WTC11 (cell line): Measurements from ENCODE around the gene KCND3. TPM values are rescaled to one million over a fixed set of nuclear protein-coding genes. Genes with fewer than 3 reads are reported as not detected.

Source experiments
- ATAC-seq: fragments of 200-7000 bp; cut with Tn5 transposase; 2 replicates; pipeline ENCODE4 v1.10.0; 2021; ENCODE audit warnings: mild to moderate bottlenecking, moderate library complexity
- CTCF ChIA-PET: fragments of 300-600 bp; sonication (Branson Sonifier 250); formaldehyde crosslinking; loops from one replicate; lab custom pipeline; 2021; ENCODE audit warnings: antibody characterized with exemption; lab: Charles Lee
- POLR2A ChIA-PET: fragments of 350-600 bp; sonication (Branson Sonifier 250); formaldehyde crosslinking; loops from one replicate; lab custom pipeline; 2021; ENCODE audit warnings: antibody characterized with exemption; lab: Charles Lee
- DNase-seq: peaks from one replicate; pipeline ENCODE4 v3.0.0; 2021; ENCODE audit warnings: low spot score
- H3K27ac Mint-ChIP-seq: 2 replicates; pipeline ENCODE4 v1.8.0; 2021; ENCODE audit warnings: mixed read lengths
- H3K27me3 Mint-ChIP-seq: 2 replicates; pipeline ENCODE4 v1.8.0; 2021; ENCODE audit warnings: low read depth, mild to moderate bottlenecking, moderate library complexity, mixed read lengths
- H3K36me3 Mint-ChIP-seq: 2 replicates; pipeline ENCODE4 v1.8.0; 2021; ENCODE audit warnings: mixed read lengths
- H3K4me1 Mint-ChIP-seq: 2 replicates; pipeline ENCODE4 v1.8.0; 2022; ENCODE audit warnings: mixed read lengths
- H3K4me3 Mint-ChIP-seq: 2 replicates; pipeline ENCODE4 v1.8.0; 2021; ENCODE audit warnings: mild to moderate bottlenecking, moderate library complexity, mixed read lengths
- H3K9me3 Mint-ChIP-seq: 2 replicates; pipeline ENCODE4 v1.8.0; 2021; ENCODE audit warnings: mixed read lengths
- ATF1 ChIP-seq: sonication (generic); formaldehyde crosslinking; IDR thresholded peaks from 2 replicates; pipeline ENCODE4 v1.8.1; 2023; ENCODE audit warnings: mild to moderate bottlenecking, moderate library complexity, missing genetic modification reagents
- CREB1 ChIP-seq: sonication (generic); formaldehyde crosslinking; IDR thresholded peaks from 2 replicates; pipeline ENCODE4 v1.8.0; 2023; ENCODE audit warnings: mild to moderate bottlenecking, missing genetic modification reagents
- ELF4 ChIP-seq: sonication (generic); formaldehyde crosslinking; IDR thresholded peaks from 2 replicates; pipeline ENCODE4 v1.8.1; 2022; ENCODE audit warnings: low read depth, mild to moderate bottlenecking, moderate library complexity, missing genetic modification reagents
- EMX1 ChIP-seq: fragments of 250-450 bp; sonication (Bioruptor Pico); IDR thresholded peaks from 2 replicates; pipeline ENCODE4 v1.8.0; 2021; ENCODE audit warnings: mild to moderate bottlenecking
- ESRRA ChIP-seq: sonication (generic); formaldehyde crosslinking; IDR thresholded peaks from 2 replicates; pipeline ENCODE4 v1.8.1; 2022; ENCODE audit warnings: mild to moderate bottlenecking, missing genetic modification reagents, borderline replicate concordance
- FOXJ3 ChIP-seq: sonication (generic); formaldehyde crosslinking; IDR thresholded peaks from 2 replicates; pipeline ENCODE4 v1.9.0; 2021; ENCODE audit warnings: missing genetic modification reagents, mild to moderate bottlenecking, borderline replicate concordance
- FOXP1 ChIP-seq: sonication (generic); formaldehyde crosslinking; IDR thresholded peaks from 2 replicates; pipeline ENCODE4 v1.8.0; 2022; ENCODE audit warnings: missing genetic modification reagents, mild to moderate bottlenecking, moderate library complexity, borderline replicate concordance
- GABPB1 ChIP-seq: sonication (generic); formaldehyde crosslinking; IDR thresholded peaks from 2 replicates; pipeline ENCODE4 v1.8.1; 2023; ENCODE audit warnings: mild to moderate bottlenecking, missing genetic modification reagents
- GRHL2 ChIP-seq: fragments of 250-450 bp; sonication (Bioruptor Pico); IDR thresholded peaks from 2 replicates; pipeline ENCODE4 v1.8.0; 2022; ENCODE audit warnings: mild to moderate bottlenecking, moderate library complexity; ENCODE audit not compliant: insufficient replicate concordance, severe bottlenecking
- GTF2I ChIP-seq: fragments of 250-450 bp; sonication (Bioruptor Pico); conservative IDR thresholded peaks from 2 replicates; pipeline ENCODE4 v1.4.0; 2021; ENCODE audit warnings: mild to moderate bottlenecking
- HMGA2 ChIP-seq: fragments of 250-450 bp; sonication (Bioruptor Pico); IDR thresholded peaks from 2 replicates; pipeline ENCODE4 v1.4.0; 2021; ENCODE audit warnings: mild to moderate bottlenecking, moderate library complexity
- JUN ChIP-seq: sonication (generic); formaldehyde crosslinking; IDR thresholded peaks from 2 replicates; pipeline ENCODE4 v1.8.0; 2023; ENCODE audit warnings: mild to moderate bottlenecking, missing genetic modification reagents
- KAT7 ChIP-seq: sonication (generic); formaldehyde crosslinking; IDR thresholded peaks from 2 replicates; pipeline ENCODE4 v1.8.1; 2023; ENCODE audit warnings: missing genetic modification reagents, mild to moderate bottlenecking, borderline replicate concordance
- NR1H2 ChIP-seq: sonication (generic); formaldehyde crosslinking; IDR thresholded peaks from 2 replicates; pipeline ENCODE4 v1.9.0; 2021; ENCODE audit warnings: mild to moderate bottlenecking, moderate library complexity, missing genetic modification reagents
- NR2C2 ChIP-seq: sonication (generic); formaldehyde crosslinking; IDR thresholded peaks from 2 replicates; pipeline ENCODE4 v1.8.0; 2022; ENCODE audit warnings: mild to moderate bottlenecking, missing genetic modification reagents
- PRRX2 ChIP-seq: fragments of 250-450 bp; sonication (Bioruptor Pico); IDR thresholded peaks from 2 replicates; pipeline ENCODE4 v1.8.0; 2021; ENCODE audit warnings: mild to moderate bottlenecking
- RELA ChIP-seq: sonication (generic); formaldehyde crosslinking; IDR thresholded peaks from 2 replicates; pipeline ENCODE4 v1.8.1; 2022; ENCODE audit warnings: missing genetic modification reagents, mild to moderate bottlenecking, borderline replicate concordance
- SOX15 ChIP-seq: fragments of 250-450 bp; sonication (Bioruptor Pico); IDR thresholded peaks from 2 replicates; pipeline ENCODE4 v1.9.0; 2021; ENCODE audit warnings: mild to moderate bottlenecking
- SP1 ChIP-seq: sonication (generic); formaldehyde crosslinking; conservative IDR thresholded peaks from 2 replicates; pipeline ENCODE4 v1.8.1; 2022; ENCODE audit warnings: missing genetic modification reagents
- TEAD1 ChIP-seq: sonication (generic); formaldehyde crosslinking; IDR thresholded peaks from 2 replicates; pipeline ENCODE4 v1.8.0; 2022; ENCODE audit warnings: mild to moderate bottlenecking, missing genetic modification reagents
- ZBTB21 ChIP-seq: sonication (generic); formaldehyde crosslinking; IDR thresholded peaks from 2 replicates; pipeline ENCODE4 v1.8.1; 2023; ENCODE audit warnings: mild to moderate bottlenecking, missing genetic modification reagents, borderline replicate concordance
- ZNF121 ChIP-seq: sonication (generic); formaldehyde crosslinking; IDR thresholded peaks from 2 replicates; pipeline ENCODE4 v1.8.0; 2023; ENCODE audit warnings: missing genetic modification reagents
- ZNF138 ChIP-seq: sonication (generic); formaldehyde crosslinking; conservative IDR thresholded peaks from 2 replicates; pipeline ENCODE4 v1.8.1; 2022; ENCODE audit warnings: mild to moderate bottlenecking, moderate library complexity, missing genetic modification reagents
- ZNF232 ChIP-seq: sonication (generic); formaldehyde crosslinking; IDR thresholded peaks from 2 replicates; pipeline ENCODE4 v1.8.0; 2022; ENCODE audit warnings: mild to moderate bottlenecking, missing genetic modification reagents
- ZNF416 ChIP-seq: fragments of 250-450 bp; sonication (Bioruptor Pico); IDR thresholded peaks from 2 replicates; pipeline ENCODE4 v1.9.0; 2021; ENCODE audit warnings: mild to moderate bottlenecking, inconsistent platforms
- ZNF423 ChIP-seq: fragments of 250-450 bp; sonication (Bioruptor Pico); IDR thresholded peaks from 2 replicates; pipeline ENCODE4 v2.1.2; 2022; ENCODE audit warnings: mild to moderate bottlenecking, moderate library complexity
- total RNA-seq: library from RNA; stranded (reverse); gene quantifications from 3 replicates; pipeline ENCODE4 v1.2.3, GENCODE V29; 2021
- TF ChIP-seq, protein P1 (sequence below): sonication (generic); formaldehyde crosslinking; IDR thresholded peaks from 2 replicates; pipeline ENCODE4 v1.8.1; 2022; ENCODE audit warnings: low read depth, missing genetic modification reagents, borderline replicate concordance
- TF ChIP-seq, protein P2 (sequence below): fragments of 250-450 bp; sonication (Bioruptor Pico); IDR thresholded peaks from 2 replicates; pipeline ENCODE4 v2.1.2; 2022; ENCODE audit warnings: mild to moderate bottlenecking, moderate library complexity
- TF ChIP-seq, protein P3 (sequence below): fragments of 250-450 bp; sonication (Bioruptor Pico); IDR thresholded peaks from 2 replicates; pipeline ENCODE4 v1.9.0; 2021; ENCODE audit warnings: mild to moderate bottlenecking
- TF ChIP-seq, protein P4 (sequence below): sonication (generic); formaldehyde crosslinking; IDR thresholded peaks from 2 replicates; pipeline ENCODE4 v1.8.0; 2023; ENCODE audit warnings: missing genetic modification reagents
- TF ChIP-seq, protein P5 (sequence below): sonication (generic); formaldehyde crosslinking; IDR thresholded peaks from 2 replicates; pipeline ENCODE4 v1.8.1; 2023; ENCODE audit warnings: mild to moderate bottlenecking, missing genetic modification reagents, moderate library complexity
- TF ChIP-seq, protein P6 (sequence below): sonication (generic); formaldehyde crosslinking; IDR thresholded peaks from 2 replicates; pipeline ENCODE4 v1.8.0; 2022; ENCODE audit warnings: mild to moderate bottlenecking, missing genetic modification reagents

Gene KCND3
- total RNA-seq, 1 experiment from 2014 or later = 0.35 TPM

DNA sequence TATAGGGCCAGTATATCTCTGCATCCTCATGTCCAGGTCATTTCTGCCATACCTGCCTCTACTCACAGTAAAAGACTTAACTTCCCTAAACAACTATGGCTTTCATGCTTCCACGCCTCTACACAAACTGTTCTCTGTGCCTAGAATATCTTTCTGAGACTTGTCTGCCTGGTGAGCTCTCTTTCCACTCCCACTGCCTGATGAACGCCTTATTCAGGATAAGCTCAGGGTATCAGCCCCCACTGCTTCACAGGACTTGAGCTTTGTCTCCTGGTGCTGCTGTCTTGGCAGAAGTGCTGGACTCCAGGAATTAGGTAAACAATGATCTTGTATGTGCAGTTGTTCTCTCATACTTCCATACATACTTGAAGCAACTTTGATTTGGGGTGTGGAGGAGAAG, 238.6 kb downstream of the KCND3 start:
- H3K27ac Mint-ChIP-seq = no peak overlapping the region
- TF ChIP-seq ZNF232 (CRISPR knock-in tag) (no peak), GTF2I (CRISPR knock-in tag) (no peak), JUN (no peak), ESRRA (CRISPR knock-in tag) (no peak), SOX15 (CRISPR knock-in tag) (no peak), PRRX2 (CRISPR knock-in tag) (no peak), ZNF121 (no peak), NR1H2 (CRISPR knock-in tag) (no peak), GABPB1 (CRISPR knock-in tag) (no peak), FOXP1 (CRISPR knock-in tag) (no peak), GRHL2 (no peak), NR2C2 (CRISPR knock-in tag) (no peak), SP1 (CRISPR knock-in tag) (no peak), TEAD1 (CRISPR knock-in tag) (no peak), CREB1 (no peak), ZBTB21 (CRISPR knock-in tag) (no peak), ZNF138 (no peak)
- TF ChIP-seq, protein P1, sequence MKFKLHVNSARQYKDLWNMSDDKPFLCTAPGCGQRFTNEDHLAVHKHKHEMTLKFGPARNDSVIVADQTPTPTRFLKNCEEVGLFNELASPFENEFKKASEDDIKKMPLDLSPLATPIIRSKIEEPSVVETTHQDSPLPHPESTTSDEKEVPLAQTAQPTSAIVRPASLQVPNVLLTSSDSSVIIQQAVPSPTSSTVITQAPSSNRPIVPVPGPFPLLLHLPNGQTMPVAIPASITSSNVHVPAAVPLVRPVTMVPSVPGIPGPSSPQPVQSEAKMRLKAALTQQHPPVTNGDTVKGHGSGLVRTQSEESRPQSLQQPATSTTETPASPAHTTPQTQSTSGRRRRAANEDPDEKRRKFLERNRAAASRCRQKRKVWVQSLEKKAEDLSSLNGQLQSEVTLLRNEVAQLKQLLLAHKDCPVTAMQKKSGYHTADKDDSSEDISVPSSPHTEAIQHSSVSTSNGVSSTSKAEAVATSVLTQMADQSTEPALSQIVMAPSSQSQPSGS (CRISPR knock-in tag) = no peak
- TF ChIP-seq, protein P2, sequence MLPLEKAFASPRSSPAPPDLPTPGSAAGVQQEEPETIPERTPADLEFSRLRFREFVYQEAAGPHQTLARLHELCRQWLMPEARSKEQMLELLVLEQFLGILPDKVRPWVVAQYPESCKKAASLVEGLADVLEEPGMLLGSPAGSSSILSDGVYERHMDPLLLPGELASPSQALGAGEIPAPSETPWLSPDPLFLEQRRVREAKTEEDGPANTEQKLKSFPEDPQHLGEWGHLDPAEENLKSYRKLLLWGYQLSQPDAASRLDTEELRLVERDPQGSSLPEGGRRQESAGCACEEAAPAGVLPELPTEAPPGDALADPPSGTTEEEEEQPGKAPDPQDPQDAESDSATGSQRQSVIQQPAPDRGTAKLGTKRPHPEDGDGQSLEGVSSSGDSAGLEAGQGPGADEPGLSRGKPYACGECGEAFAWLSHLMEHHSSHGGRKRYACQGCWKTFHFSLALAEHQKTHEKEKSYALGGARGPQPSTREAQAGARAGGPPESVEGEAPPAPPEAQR (CRISPR knock-in tag) = no peak
- TF ChIP-seq, protein P3, sequence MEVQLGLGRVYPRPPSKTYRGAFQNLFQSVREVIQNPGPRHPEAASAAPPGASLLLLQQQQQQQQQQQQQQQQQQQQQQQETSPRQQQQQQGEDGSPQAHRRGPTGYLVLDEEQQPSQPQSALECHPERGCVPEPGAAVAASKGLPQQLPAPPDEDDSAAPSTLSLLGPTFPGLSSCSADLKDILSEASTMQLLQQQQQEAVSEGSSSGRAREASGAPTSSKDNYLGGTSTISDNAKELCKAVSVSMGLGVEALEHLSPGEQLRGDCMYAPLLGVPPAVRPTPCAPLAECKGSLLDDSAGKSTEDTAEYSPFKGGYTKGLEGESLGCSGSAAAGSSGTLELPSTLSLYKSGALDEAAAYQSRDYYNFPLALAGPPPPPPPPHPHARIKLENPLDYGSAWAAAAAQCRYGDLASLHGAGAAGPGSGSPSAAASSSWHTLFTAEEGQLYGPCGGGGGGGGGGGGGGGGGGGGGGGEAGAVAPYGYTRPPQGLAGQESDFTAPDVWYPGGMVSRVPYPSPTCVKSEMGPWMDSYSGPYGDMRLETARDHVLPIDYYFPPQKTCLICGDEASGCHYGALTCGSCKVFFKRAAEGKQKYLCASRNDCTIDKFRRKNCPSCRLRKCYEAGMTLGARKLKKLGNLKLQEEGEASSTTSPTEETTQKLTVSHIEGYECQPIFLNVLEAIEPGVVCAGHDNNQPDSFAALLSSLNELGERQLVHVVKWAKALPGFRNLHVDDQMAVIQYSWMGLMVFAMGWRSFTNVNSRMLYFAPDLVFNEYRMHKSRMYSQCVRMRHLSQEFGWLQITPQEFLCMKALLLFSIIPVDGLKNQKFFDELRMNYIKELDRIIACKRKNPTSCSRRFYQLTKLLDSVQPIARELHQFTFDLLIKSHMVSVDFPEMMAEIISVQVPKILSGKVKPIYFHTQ = no peak
- no peaks in the 10 kb centered on the region for H3K36me3 Mint-ChIP-seq
- H3K9me3 Mint-ChIP-seq = no peaks in the 10 kb centered on the region
- POLR2A ChIA-PET = interaction anchor here (1.0 kb wide), 1 partner anchor 13 kb away, joined by 3 read pairs; no protein-coding TSS in a partner anchor
- CTCF ChIA-PET = interaction anchor here (1.4 to 3.7 kb wide), 3 partner anchors 17 to 269 kb away, joined by 4 to 29 read pairs (median 5); no protein-coding TSS in a partner anchor
- DNase-seq (no peak), ATAC-seq (no peak)
- H3K4me3 Mint-ChIP-seq = no peak overlapping the region
- H3K4me1 Mint-ChIP-seq = peaks cover 35% of the 10 kb centered on the region
- H3K27me3 Mint-ChIP-seq = peaks cover 7% of the 10 kb centered on the region

DNA sequence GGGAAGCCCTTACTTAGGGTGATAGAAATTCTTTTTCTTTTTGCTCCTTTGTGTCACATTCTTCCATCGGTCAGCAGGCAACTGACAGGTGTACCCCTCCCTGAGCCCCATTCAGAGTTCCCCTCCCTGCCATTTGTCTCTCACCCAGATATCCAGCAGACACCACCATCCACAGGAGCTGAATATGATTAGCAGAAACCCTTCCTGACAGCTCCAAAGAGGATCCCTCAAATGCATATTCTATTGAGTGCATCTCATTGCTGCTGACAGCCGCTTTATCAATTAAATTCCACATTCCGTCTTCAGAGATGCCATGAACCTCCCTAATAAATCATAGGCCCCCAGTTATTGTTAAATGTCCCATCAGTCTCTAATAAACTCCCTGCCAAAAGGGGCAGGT, 239.8 kb downstream of the KCND3 start:
- CTCF ChIA-PET = interaction anchor here (0.7 to 3.7 kb wide), 8 partner anchors 13 to 268 kb away, joined by 3 to 78 read pairs (median 6); partner anchors contain the start of gene INKA2
- peaks cover 32% of the 10 kb centered on the region for H3K4me1 Mint-ChIP-seq
- no peaks in the 10 kb centered on the region for H3K36me3 Mint-ChIP-seq
- DNase-seq (no peak), ATAC-seq (peak; percentile 10; the same call in 1 of the 2 replicates)
- H3K27ac Mint-ChIP-seq = no peak overlapping the region
- POLR2A ChIA-PET = interaction anchor here (1.5 kb wide), 1 partner anchor 11 kb away, joined by 4 read pairs; no protein-coding TSS in a partner anchor
- H3K4me3 Mint-ChIP-seq = no peak overlapping the region
- no peaks in the 10 kb centered on the region for H3K9me3 Mint-ChIP-seq
- peaks cover 7% of the 10 kb centered on the region for H3K27me3 Mint-ChIP-seq
- TF ChIP-seq KAT7 (CRISPR knock-in tag) (no peak), HMGA2 (CRISPR knock-in tag) (no peak), ELF4 (CRISPR knock-in tag) (no peak), ZNF416 (no peak), RELA (no peak), ZNF423 (CRISPR knock-in tag) (no peak), EMX1 (no peak), TEAD1 (CRISPR knock-in tag) (no peak), ZNF232 (CRISPR knock-in tag) (no peak), ATF1 (CRISPR knock-in tag) (no peak), FOXJ3 (CRISPR knock-in tag) (no peak)
- TF ChIP-seq, protein P4, sequence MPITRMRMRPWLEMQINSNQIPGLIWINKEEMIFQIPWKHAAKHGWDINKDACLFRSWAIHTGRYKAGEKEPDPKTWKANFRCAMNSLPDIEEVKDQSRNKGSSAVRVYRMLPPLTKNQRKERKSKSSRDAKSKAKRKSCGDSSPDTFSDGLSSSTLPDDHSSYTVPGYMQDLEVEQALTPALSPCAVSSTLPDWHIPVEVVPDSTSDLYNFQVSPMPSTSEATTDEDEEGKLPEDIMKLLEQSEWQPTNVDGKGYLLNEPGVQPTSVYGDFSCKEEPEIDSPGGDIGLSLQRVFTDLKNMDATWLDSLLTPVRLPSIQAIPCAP (CRISPR knock-in tag) = no peak
- TF ChIP-seq, protein P5, sequence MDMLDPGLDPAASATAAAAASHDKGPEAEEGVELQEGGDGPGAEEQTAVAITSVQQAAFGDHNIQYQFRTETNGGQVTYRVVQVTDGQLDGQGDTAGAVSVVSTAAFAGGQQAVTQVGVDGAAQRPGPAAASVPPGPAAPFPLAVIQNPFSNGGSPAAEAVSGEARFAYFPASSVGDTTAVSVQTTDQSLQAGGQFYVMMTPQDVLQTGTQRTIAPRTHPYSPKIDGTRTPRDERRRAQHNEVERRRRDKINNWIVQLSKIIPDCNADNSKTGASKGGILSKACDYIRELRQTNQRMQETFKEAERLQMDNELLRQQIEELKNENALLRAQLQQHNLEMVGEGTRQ (CRISPR knock-in tag) = no peak
- TF ChIP-seq, protein P6, sequence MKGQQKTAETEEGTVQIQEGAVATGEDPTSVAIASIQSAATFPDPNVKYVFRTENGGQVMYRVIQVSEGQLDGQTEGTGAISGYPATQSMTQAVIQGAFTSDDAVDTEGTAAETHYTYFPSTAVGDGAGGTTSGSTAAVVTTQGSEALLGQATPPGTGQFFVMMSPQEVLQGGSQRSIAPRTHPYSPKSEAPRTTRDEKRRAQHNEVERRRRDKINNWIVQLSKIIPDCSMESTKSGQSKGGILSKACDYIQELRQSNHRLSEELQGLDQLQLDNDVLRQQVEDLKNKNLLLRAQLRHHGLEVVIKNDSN (CRISPR knock-in tag) = no peak
